Activated naive CD4-positive, alpha-beta T cell treated with anti-CD3 and anti-CD28 coated beads, Interleukin-2, amount 50 U/mL, for 72 hours (primary cell): ENCODE data around the gene DZIP3. TPM values are rescaled to one million over a fixed set of nuclear protein-coding genes. Genes with fewer than 3 reads are reported as not detected.
"Not testable (repeated sequence)": the region's sequence is repeated elsewhere in the genome, so short reads cannot be mapped to it uniquely, and the experiment has no call there.

Experiments
- ATAC-seq, 2 donors: fragments of 150-1000 bp; cut with Tn5 transposase; 2 replicates each; pipeline ENCODE4 v1.10.0; 2021; ENCODE audit warnings: mild to moderate bottlenecking in 2 of 2, moderate library complexity in 2 of 2
- DNase-seq, 2 donors: peaks; one replicate each; pipeline ENCODE4 v3.0.0; 2021 to 2022; ENCODE audit warnings: low spot score in 2 of 2
- H3K27ac Mint-ChIP-seq, 2 donors: one replicate each; pipeline ENCODE4 v1.8.0; 2022; ENCODE audit warnings: mild to moderate bottlenecking in 2 of 2, mixed read lengths in 2 of 2
- H3K36me3 Mint-ChIP-seq, 2 donors: one replicate each; pipeline ENCODE4 v1.8.0; 2022; ENCODE audit warnings: mixed read lengths in 2 of 2
- H3K9me3 Mint-ChIP-seq, 2 donors: one replicate each; pipeline ENCODE4 v1.8.0; 2022; ENCODE audit warnings: mixed read lengths in 2 of 2
- total RNA-seq, 2 donors: library from RNA; stranded (reverse); gene quantifications; one replicate each; pipeline ENCODE4 v1.2.3, GENCODE V29; 2022

DZIP3 gene
- total RNA-seq, 2 donors from 2014 or later: 13.9 to 20.0 TPM

GRCh38 chr3:108589998-108590323, 439 bp downstream of the DZIP3 start:
- ATAC-seq (no peak), DNase-seq (no peak)
- H3K36me3 Mint-ChIP-seq: peaks cover 17 to 25% of the 10 kb centered on the region in 2 donors
- no peaks in the 10 kb centered on the region for H3K9me3 Mint-ChIP-seq
- peak overlapping the region; percentile 99 for H3K27ac Mint-ChIP-seq

GRCh38 chr3:108590460-108590859, 938 bp downstream of the DZIP3 start:
- Mint-ChIP-seq H3K9me3 (no peaks in the 10 kb centered on the region), H3K27ac (peak overlapping the region; percentile 99), H3K36me3 (peaks cover 17 to 25% of the 10 kb centered on the region in 2 donors)
- no peak for DNase-seq
- ATAC-seq: no peak

- DNase-seq: no peak
- Mint-ChIP-seq H3K27ac (no peak overlapping the region), H3K9me3 (no peaks in the 10 kb centered on the region), H3K36me3 (peaks cover 0 to 10% of the 10 kb centered on the region in 2 donors)
- ATAC-seq: no peak
Observed at GRCh38 chr3:108595321-108595720, 5.8 kb downstream of the DZIP3 start.

GRCh38 chr3:108598375-108598774, 8.9 kb downstream of the DZIP3 start:
- no peak for DNase-seq
- Mint-ChIP-seq H3K27ac (no peak overlapping the region), H3K36me3 (peaks cover 0 to 14% of the 10 kb centered on the region in 2 donors), H3K9me3 (no peaks in the 10 kb centered on the region)
- ATAC-seq: no peak

GRCh38 chr3:108599677-108600409, 10.3 kb downstream of the DZIP3 start:
- H3K9me3 Mint-ChIP-seq: no peaks in the 10 kb centered on the region
- no peak for DNase-seq
- peaks cover 0 to 14% of the 10 kb centered on the region in 2 donors for H3K36me3 Mint-ChIP-seq
- H3K27ac Mint-ChIP-seq: no peak overlapping the region
- ATAC-seq: peak; percentile 24 to 83

DNA sequence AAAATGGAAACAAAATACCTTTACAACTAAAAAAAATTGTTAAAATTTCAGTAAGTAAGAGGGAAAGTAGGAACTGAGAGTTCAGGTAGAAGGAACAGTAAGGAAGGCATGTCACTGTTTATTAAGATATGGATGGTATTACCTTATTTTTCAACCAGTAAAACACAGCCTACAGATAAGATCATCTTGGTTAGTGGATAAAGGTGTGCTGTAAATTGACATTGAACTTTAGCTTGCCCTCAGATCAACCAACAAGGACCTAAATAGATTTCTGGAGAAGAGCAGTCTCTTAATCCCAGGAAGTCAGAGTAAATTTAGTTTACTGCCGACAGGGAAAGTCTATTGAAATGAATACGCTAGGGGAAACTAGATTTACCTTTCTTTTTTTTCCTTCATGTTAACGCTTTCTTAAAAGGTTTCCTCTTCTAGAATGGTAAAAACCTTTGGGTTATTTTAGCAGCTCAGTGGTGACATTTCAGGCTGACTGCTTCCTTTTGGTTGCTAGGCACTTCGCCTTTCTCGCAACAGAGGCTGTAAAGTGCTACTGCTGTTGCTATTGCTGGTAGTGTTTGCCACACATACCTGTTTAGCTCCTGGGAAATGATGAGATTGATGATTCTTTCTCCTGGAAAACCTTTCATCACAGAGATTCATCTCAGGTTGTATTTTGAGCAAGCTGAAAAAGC, 12.9 kb downstream of the DZIP3 start:
- Mint-ChIP-seq H3K36me3 (peaks cover 0 to 14% of the 10 kb centered on the region in 2 donors), H3K9me3 (no peaks in the 10 kb centered on the region), H3K27ac (peak overlapping the region in 1 of 2 donors; percentile 80)
- DNase-seq: no peak
- peak; percentile 65 to 85 for ATAC-seq

GRCh38 chr3:108602935-108603294, 13.4 kb downstream of the DZIP3 start:
- Mint-ChIP-seq H3K27ac (peak overlapping the region in 1 of 2 donors; percentile 80), H3K36me3 (peaks cover 0 to 14% of the 10 kb centered on the region in 2 donors), H3K9me3 (no peaks in the 10 kb centered on the region)
- DNase-seq (no peak), ATAC-seq (no peak)

DNA sequence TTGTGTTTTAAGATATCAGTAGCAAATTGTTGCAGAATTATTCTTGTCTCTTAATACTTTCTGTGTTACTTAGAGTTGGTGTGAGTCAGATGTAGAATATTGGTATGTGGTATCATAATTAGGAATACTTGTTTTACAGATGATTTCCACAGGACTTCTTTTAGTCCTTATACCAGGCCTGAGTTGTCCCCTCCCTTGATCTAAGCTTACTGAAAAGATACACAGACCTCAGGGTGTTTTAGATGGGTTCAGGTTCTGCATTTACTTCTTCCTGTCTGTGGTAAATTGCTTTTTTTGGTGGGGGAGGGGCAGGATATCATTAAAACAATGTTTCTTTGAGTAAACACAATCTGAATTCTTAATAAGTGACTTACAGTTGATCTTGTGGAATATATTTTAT, 14.2 kb downstream of the DZIP3 start:
- ATAC-seq: peak in 1 of 2 donors; percentile 25
- no peaks in the 10 kb centered on the region for H3K9me3 Mint-ChIP-seq
- peak overlapping the region in 1 of 2 donors; percentile 80 for H3K27ac Mint-ChIP-seq

DNA sequence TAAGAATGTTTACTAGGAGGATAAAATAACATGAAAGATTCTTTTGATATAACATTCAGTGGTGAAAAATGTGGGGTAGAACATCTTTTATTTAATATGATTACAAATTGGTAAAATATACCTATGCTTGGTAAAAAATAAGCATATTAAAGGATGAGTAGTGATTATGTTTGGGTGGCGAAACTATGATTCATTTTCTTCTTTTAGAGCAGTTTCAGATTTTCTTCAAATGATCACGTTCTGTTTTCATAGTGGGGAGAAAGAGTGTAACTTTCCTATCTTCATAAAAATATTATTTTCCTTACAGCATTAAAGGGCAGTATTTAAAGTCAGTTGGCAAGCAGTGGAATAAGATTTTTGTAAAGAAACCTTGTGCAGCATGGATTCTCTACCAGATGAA, 15.5 kb downstream of the DZIP3 start:
- no peak for ATAC-seq
- no peak for DNase-seq
- Mint-ChIP-seq H3K9me3 (no peaks in the 10 kb centered on the region), H3K27ac (peak overlapping the region in 1 of 2 donors; percentile 19), H3K36me3 (peaks cover 0 to 14% of the 10 kb centered on the region in 2 donors)

More for the DNA sequence above, 14.2 kb downstream of the DZIP3 start:
- DNase-seq: no peak
- H3K36me3 Mint-ChIP-seq: peaks cover 0 to 14% of the 10 kb centered on the region in 2 donors

DNA sequence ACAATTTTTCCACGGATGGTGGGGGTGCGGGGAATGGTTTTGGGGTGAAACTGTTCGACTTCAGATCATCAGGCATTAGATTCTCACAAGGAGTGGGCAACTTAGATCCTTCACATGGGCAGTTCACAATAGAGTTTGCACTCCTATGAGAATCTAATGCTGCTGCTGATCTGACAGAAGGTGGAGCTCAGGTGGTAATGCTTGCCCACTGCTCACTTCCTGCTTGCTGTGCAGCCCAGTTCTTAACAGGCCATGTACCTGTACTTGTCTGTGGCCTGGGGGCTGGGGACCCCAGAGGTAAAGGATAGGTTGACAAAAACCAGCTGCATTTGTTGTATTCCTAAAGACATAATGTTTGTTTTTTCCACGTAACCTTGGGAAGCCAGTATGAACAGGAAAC, 16.0 kb downstream of the DZIP3 start:
- DNase-seq (no peak), ATAC-seq (no peak)
- H3K9me3 Mint-ChIP-seq: no peaks in the 10 kb centered on the region
- peak overlapping the region in 1 of 2 donors; percentile 19 for H3K27ac Mint-ChIP-seq
- H3K36me3 Mint-ChIP-seq: peaks cover 0 to 14% of the 10 kb centered on the region in 2 donors

GRCh38 chr3:108608750-108609149, 19.2 kb downstream of the DZIP3 start:
- Mint-ChIP-seq H3K27ac (no peak overlapping the region), H3K36me3 (no peaks in the 10 kb centered on the region), H3K9me3 (no peaks in the 10 kb centered on the region)
- ATAC-seq: no peak
- no peak for DNase-seq

DNA sequence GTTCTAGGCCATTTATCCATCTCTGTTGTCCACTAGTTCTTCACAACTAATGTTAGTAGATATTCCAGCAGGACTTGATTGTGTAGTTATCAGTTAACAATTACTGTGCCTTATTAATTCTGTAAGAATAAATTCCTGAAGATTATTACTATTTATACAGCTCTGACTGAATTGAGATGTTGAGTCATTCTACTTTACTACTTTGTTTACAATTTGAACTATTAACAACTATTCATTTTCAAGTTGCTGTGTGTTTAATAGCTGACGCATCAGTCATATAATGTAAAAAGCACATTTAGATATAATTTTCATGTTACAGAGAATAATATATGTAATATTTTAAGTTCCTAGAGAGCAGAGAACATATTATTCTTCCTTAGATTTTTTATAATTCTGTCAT, 21.1 kb downstream of the DZIP3 start:
- Mint-ChIP-seq H3K36me3 (no peaks in the 10 kb centered on the region), H3K9me3 (no peaks in the 10 kb centered on the region), H3K27ac (no peak overlapping the region)
- ATAC-seq (no peak), DNase-seq (no peak)

DNA sequence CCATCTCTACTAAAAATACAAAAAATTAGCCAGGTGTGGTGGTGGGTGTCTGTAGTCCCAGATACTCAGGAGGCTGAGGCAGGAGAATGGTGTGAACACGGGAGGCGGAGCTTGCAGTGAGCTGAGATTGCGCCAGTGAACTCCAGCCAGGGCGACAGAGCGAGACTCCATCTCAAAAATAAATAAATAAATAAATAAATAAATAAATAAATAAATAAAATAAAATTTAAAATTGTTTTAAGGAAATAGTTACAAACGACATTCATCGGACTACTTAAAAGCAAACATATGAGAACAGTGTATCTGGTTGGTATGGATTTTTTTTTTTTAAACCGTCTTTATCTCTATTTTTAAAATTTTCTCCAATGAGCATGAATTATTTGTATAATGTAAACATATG, 26.6 kb downstream of the DZIP3 start:
- H3K9me3 Mint-ChIP-seq, DNase-seq, ATAC-seq, H3K36me3 Mint-ChIP-seq: not testable (repeated sequence)
- peak overlapping the region in 1 of 2 donors; percentile 41 for H3K27ac Mint-ChIP-seq

DNA sequence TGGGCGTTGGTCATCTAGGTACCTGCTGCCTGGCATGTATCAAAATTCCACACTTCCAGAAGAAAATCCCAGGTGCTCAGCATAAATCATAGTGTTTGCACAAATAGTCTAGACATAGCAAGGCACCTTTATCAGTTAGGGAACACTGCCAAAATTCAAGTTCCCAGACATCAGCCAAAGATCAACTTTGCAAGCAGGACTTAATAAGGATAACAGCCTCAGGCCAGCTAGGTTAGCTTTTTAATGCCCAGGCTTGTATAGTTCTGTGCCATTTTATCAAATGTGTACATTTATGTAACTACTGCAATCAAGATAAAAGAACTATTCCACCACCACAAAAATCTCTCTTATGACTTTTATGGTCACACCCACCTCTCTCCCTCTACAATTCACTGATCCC, 30.7 kb downstream of the DZIP3 start:
- DNase-seq (no peak), ATAC-seq (no peak)
- H3K36me3 Mint-ChIP-seq: peaks cover 0 to 5% of the 10 kb centered on the region in 2 donors
- peaks cover 0 to 11% of the 10 kb centered on the region in 2 donors for H3K9me3 Mint-ChIP-seq
- no peak overlapping the region for H3K27ac Mint-ChIP-seq

DNA sequence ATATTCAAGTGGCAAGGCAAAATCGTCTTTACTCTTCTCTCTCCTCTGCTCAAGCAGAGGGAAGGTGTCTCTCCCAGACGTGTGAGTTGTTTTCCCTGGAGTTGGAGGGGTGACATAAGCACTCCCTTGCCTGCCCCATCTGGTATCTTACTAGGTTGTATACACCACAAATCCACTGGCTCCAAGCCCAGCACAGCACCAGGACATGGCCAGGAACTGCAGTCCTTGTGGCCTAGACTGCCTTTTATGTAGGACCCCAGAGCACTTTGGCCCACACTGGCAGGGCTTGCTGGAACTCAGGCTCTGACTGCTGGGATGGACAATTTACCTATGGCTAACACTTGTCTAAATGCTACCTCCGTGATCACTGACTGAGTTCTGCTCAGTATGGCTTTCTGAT, 34.0 kb downstream of the DZIP3 start:
- H3K9me3 Mint-ChIP-seq: peaks cover 0 to 11% of the 10 kb centered on the region in 2 donors
- no peak for ATAC-seq
- no peak for DNase-seq
- no peak overlapping the region for H3K27ac Mint-ChIP-seq
- peaks cover 0 to 5% of the 10 kb centered on the region in 2 donors for H3K36me3 Mint-ChIP-seq

DNA sequence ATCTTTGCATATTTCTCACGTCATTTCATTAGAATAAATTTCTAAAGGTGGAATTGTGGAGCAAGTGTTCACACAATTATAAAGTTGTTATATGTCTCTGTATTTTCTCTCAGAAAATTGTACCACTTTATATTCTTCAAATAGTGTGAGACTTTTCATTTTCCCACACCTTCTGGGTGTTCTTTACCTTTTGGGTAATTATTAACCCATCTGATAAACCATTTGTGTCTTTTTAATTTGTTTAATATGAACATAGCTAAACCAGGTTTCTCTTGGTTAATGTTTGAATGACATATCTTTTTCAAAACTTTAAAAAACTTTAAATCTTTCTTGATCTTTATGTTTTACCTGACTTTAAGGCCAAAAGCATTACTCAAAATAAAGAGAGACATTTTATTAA, 40.5 kb downstream of the DZIP3 start:
- peaks cover 0 to 2% of the 10 kb centered on the region in 2 donors for H3K36me3 Mint-ChIP-seq
- no peak for ATAC-seq
- no peaks in the 10 kb centered on the region for H3K9me3 Mint-ChIP-seq
- no peak overlapping the region for H3K27ac Mint-ChIP-seq
- DNase-seq: no peak

- ATAC-seq (no peak), DNase-seq (no peak)
- H3K9me3 Mint-ChIP-seq: no peaks in the 10 kb centered on the region
- H3K36me3 Mint-ChIP-seq: peaks cover 4 to 8% of the 10 kb centered on the region in 2 donors
- H3K27ac Mint-ChIP-seq: no peak overlapping the region
Observed at GRCh38 chr3:108642526-108642925, 53.0 kb downstream of the DZIP3 start.

- H3K27ac Mint-ChIP-seq: no peak overlapping the region
- no peaks in the 10 kb centered on the region for H3K9me3 Mint-ChIP-seq
- H3K36me3 Mint-ChIP-seq: peaks cover 0 to 4% of the 10 kb centered on the region in 2 donors
- ATAC-seq (no peak), DNase-seq (no peak)
Observed at GRCh38 chr3:108645364-108645763, 55.8 kb downstream of the DZIP3 start.
